Liver (tissue), 2 donors: ENCODE data around the gene LTBP2.

ENCODE experiments used
- CTCF ChIP-seq: fragments of 150-350 bp; IDR thresholded peaks from 2 replicates; pipeline ENCODE4 v1.5.1; 2017; ENCODE audit warnings: improper control_type of control experiment, low read depth, low read length; ENCODE audit not compliant: missing input control
- REST ChIP-seq: IDR thresholded peaks from 2 replicates; pipeline ENCODE4 v1.6.1; 2016; ENCODE audit warnings: antibody characterized with exemption, mild to moderate bottlenecking
- donor health status: healthy.

- TF ChIP-seq REST, result no peak
- TF ChIP-seq CTCF, result no peak
Observed at GRCh38 chr14:74531006-74531405, 81.0 kb downstream of the LTBP2 start.
